Liver (tissue), 9 donors: ENCODE results near the gene APLN. TPM values are rescaled to one million over a fixed set of nuclear protein-coding genes. Genes with fewer than 3 reads are reported as not detected.

Experiments used
- DNase-seq: peaks from one replicate; pipeline ENCODE4 v3.0.0-alpha.2; 2017; ENCODE audit warnings: low spot score
- H3K27ac ChIP-seq, 2 donors: one replicate each; pipeline ENCODE4 v1.7.0; 2013; ENCODE audit warnings: inconsistent platforms in 2 of 2, low read length in 2 of 2, control low read depth in 1 of 2, low read depth in 1 of 2, mild to moderate bottlenecking in 1 of 2
- H3K27me3 ChIP-seq, 4 donors: one replicate each; pipeline versions ENCODE4 v1.6.1 to v1.7.0; 2013; ENCODE audit warnings: low read length in 3 of 4, inconsistent platforms in 1 of 4, mild to moderate bottlenecking in 1 of 4, moderate library complexity in 1 of 4; ENCODE audit not compliant: control insufficient read depth in 4 of 4, insufficient read depth in 4 of 4
- H3K36me3 ChIP-seq, 4 donors: one replicate each; pipeline versions ENCODE4 v1.6.1 to v1.7.0; 2013; ENCODE audit warnings: low read length in 3 of 4, mild to moderate bottlenecking in 3 of 4, low read depth in 1 of 4, moderate library complexity in 1 of 4; ENCODE audit not compliant: control insufficient read depth in 4 of 4, insufficient read depth in 3 of 4
- H3K4me1 ChIP-seq, 4 donors: one replicate each; pipeline versions ENCODE4 v1.6.1 to v1.7.0; 2013; ENCODE audit warnings: low read length in 3 of 4, mild to moderate bottlenecking in 3 of 4, moderate library complexity in 1 of 4; ENCODE audit not compliant: control insufficient read depth in 4 of 4, insufficient read depth in 4 of 4
- H3K4me3 ChIP-seq, 3 donors: one replicate each; pipeline versions ENCODE4 v1.6.1 to v1.7.0; 2013; ENCODE audit warnings: low read length in 3 of 3, control low read depth in 1 of 3, low read depth in 1 of 3, mild to moderate bottlenecking in 1 of 3
- H3K9ac ChIP-seq, 2 donors: one replicate each; pipeline ENCODE4 v1.7.0; 2013; ENCODE audit warnings: low read length in 2 of 2, mild to moderate bottlenecking in 2 of 2, moderate library complexity in 2 of 2, control low read depth in 1 of 2, low read depth in 1 of 2
- H3K9me3 ChIP-seq, 4 donors: one replicate each; pipeline versions ENCODE4 v1.6.1 to v1.7.0; 2013; ENCODE audit warnings: low read length in 3 of 4; ENCODE audit not compliant: control insufficient read depth in 4 of 4
- FOXA2 ChIP-seq: IDR thresholded peaks from 2 replicates; pipeline ENCODE4 v1.6.1; 2016; ENCODE audit warnings: antibody characterized with exemption
- GABPA ChIP-seq, 2 donors: IDR thresholded peaks in 1 of 2; conservative IDR thresholded peaks in 1 of 2; 2 replicates each; pipeline ENCODE4 v1.6.1; 2016; ENCODE audit warnings: antibody characterized with exemption in 2 of 2, mild to moderate bottlenecking in 1 of 2, moderate library complexity in 1 of 2
- HNF4A ChIP-seq, 2 donors: conservative IDR thresholded peaks; 2 replicates each; pipeline ENCODE4 v1.6.1; 2016; ENCODE audit warnings: antibody characterized with exemption in 2 of 2, mild to moderate bottlenecking in 2 of 2
- HNF4G ChIP-seq: IDR thresholded peaks from 2 replicates; pipeline ENCODE4 v1.6.1; 2016; ENCODE audit warnings: antibody characterized with exemption
- JUND ChIP-seq, 2 donors: IDR thresholded peaks; 2 replicates each; pipeline ENCODE4 v1.6.1; 2016; ENCODE audit warnings: antibody characterized with exemption in 2 of 2
- NR2F2 ChIP-seq: IDR thresholded peaks from 2 replicates; pipeline ENCODE4 v1.6.1; 2016; ENCODE audit warnings: antibody characterized with exemption
- RAD21 ChIP-seq, 2 donors: IDR thresholded peaks; 2 replicates each; pipeline ENCODE4 v1.6.1; 2016; ENCODE audit warnings: antibody characterized with exemption in 2 of 2, mild to moderate bottlenecking in 2 of 2
- RXRA ChIP-seq, 2 donors: IDR thresholded peaks; 2 replicates each; pipeline ENCODE4 v1.6.1; 2017 to 2018; ENCODE audit warnings: antibody characterized with exemption in 2 of 2, mild to moderate bottlenecking in 1 of 2
- SP1 ChIP-seq: IDR thresholded peaks from 2 replicates; pipeline ENCODE4 v1.6.1; 2018; ENCODE audit warnings: antibody characterized with exemption, mild to moderate bottlenecking
- YY1 ChIP-seq: IDR thresholded peaks from 2 replicates; pipeline ENCODE4 v1.6.1; 2016; ENCODE audit warnings: antibody characterized with exemption, mild to moderate bottlenecking
- WGBS: extraction: QIAGEN DNeasy Blood & Tissue Kit; methylation state at CpG from one replicate; pipeline ENCODE4 v1.1.7; 2013; 5-methylcytosine and 5-hydroxymethylcytosine counted together
- polyA plus RNA-seq, 2 donors: library from polyadenylated mRNA; stranded (reverse) in 1 of 2; unstranded in 1 of 2; fragments of 200-250 nt in 1 of 2; fragments of >200 nt in 1 of 2; fragmentation: Nextera tagmentation in 1 of 2; extraction: Ambion mirVana in 1 of 2; gene quantifications; one replicate each; pipeline versions ENCODE4 v1.2.1 to v1.2.3, GENCODE V29; 2013 to 2015
- total RNA-seq, 2 donors: library from RNA; depleted of rRNA; stranded (reverse); fragments of >200 nt; gene quantifications; one replicate each; pipeline ENCODE4 v1.2.3, GENCODE V29; 2014
- TF ChIP-seq, protein P1 (sequence below): IDR thresholded peaks from 2 replicates; pipeline ENCODE4 v1.6.1; 2016; ENCODE audit warnings: antibody characterized with exemption, mild to moderate bottlenecking
- TF ChIP-seq, protein P2 (sequence below): IDR thresholded peaks from 2 replicates; pipeline ENCODE4 v1.6.1; 2016; ENCODE audit warnings: antibody characterized with exemption
- TF ChIP-seq, protein P3 (sequence below): fragments of 150-350 bp; IDR thresholded peaks from 2 replicates; pipeline ENCODE4 v1.5.1; 2017; ENCODE audit warnings: improper control_type of control experiment, low read depth, low read length; ENCODE audit not compliant: missing input control
- donor health status: healthy.
- donor health status: healthy.
- donor health status: healthy.
- donor health status: healthy.
- donor health status: healthy.

The APLN gene
- total and polyA plus RNA-seq, 4 donors: 0.19 to 0.33 TPM; not detected in 2

DNA sequence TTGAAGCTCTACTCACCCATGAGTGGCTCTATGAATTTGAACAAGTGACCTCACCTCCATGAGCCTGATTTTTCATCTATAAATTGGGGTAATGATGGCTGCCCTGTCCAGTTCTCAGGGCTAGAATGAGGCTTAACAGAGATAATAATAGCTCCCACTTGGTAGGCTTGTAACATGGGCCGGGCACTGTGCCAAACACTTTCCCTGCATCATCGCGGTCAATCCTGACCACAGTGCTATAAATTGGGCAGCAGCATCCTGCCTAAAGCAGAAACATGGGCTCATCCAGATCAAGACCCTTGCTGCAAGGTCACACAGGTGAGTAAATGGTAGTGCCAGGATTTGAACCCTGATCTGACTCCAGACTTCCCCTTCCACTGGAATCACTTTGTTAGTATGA is 12.8 kb downstream of the APLN start:
- Histone ChIP-seq H3K36me3 (no peaks in the 10 kb centered on the region), H3K4me1 (peaks cover 0 to 5% (median 1%) of the 10 kb centered on the region in 4 donors), H3K27ac (no peak overlapping the region), H3K9me3 (peaks cover 0 to 8% (median 0%) of the 10 kb centered on the region in 4 donors), H3K27me3 (no peaks in the 10 kb centered on the region), H3K4me3 (no peak overlapping the region), H3K9ac (no peak overlapping the region)
- WGBS: 82% methylated on average over 3 of the region's 3 CpGs
- TF ChIP-seq FOXA2: no peak
- no peak for TF ChIP-seq JUND (IDR thresholded peaks at IDR 0.05)
- no peak for DNase-seq

DNA sequence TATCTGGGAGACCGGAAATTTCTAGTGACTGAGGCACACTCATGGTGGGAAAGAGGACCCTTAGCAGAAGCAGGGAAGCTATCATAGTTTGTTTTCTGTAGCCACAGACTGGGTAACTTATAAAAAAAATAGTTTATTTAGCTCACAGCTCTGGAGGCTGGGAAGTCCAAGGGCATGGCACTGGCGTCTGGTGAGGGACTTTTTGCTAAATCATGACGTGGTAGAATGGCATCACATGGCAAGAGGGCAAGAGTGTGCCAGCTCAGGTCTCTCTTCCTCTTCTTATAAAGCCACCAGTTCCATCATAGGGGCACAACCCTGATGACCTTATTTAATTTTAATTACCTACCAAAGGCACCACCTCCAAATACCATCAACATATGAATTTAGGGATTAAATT is 13.3 kb downstream of the APLN start:
- Histone ChIP-seq H3K9me3 (peaks cover 0 to 8% (median 0%) of the 10 kb centered on the region in 4 donors), H3K36me3 (no peaks in the 10 kb centered on the region), H3K4me1 (peaks cover 0 to 5% (median 1%) of the 10 kb centered on the region in 4 donors), H3K9ac (no peak overlapping the region), H3K4me3 (no peak overlapping the region), H3K27me3 (no peaks in the 10 kb centered on the region), H3K27ac (no peak overlapping the region)
- TF ChIP-seq SP1 (no peak), HNF4G (no peak), HNF4A (conservative IDR thresholded peaks at IDR 0.05) (no peak), RAD21 (IDR thresholded peaks at IDR 0.05) (no peak), GABPA (IDR thresholded peaks at IDR 0.05 in 1 of 2, conservative IDR thresholded peaks at IDR 0.05 in 1 of 2) (no peak), YY1 (no peak), FOXA2 (no peak), JUND (IDR thresholded peaks at IDR 0.05) (no peak)
- TF ChIP-seq, protein P1, sequence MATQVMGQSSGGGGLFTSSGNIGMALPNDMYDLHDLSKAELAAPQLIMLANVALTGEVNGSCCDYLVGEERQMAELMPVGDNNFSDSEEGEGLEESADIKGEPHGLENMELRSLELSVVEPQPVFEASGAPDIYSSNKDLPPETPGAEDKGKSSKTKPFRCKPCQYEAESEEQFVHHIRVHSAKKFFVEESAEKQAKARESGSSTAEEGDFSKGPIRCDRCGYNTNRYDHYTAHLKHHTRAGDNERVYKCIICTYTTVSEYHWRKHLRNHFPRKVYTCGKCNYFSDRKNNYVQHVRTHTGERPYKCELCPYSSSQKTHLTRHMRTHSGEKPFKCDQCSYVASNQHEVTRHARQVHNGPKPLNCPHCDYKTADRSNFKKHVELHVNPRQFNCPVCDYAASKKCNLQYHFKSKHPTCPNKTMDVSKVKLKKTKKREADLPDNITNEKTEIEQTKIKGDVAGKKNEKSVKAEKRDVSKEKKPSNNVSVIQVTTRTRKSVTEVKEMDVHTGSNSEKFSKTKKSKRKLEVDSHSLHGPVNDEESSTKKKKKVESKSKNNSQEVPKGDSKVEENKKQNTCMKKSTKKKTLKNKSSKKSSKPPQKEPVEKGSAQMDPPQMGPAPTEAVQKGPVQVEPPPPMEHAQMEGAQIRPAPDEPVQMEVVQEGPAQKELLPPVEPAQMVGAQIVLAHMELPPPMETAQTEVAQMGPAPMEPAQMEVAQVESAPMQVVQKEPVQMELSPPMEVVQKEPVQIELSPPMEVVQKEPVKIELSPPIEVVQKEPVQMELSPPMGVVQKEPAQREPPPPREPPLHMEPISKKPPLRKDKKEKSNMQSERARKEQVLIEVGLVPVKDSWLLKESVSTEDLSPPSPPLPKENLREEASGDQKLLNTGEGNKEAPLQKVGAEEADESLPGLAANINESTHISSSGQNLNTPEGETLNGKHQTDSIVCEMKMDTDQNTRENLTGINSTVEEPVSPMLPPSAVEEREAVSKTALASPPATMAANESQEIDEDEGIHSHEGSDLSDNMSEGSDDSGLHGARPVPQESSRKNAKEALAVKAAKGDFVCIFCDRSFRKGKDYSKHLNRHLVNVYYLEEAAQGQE: no peak
- TF ChIP-seq, protein P2, sequence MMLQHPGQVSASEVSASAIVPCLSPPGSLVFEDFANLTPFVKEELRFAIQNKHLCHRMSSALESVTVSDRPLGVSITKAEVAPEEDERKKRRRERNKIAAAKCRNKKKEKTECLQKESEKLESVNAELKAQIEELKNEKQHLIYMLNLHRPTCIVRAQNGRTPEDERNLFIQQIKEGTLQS: no peak
- TF ChIP-seq, protein P3, sequence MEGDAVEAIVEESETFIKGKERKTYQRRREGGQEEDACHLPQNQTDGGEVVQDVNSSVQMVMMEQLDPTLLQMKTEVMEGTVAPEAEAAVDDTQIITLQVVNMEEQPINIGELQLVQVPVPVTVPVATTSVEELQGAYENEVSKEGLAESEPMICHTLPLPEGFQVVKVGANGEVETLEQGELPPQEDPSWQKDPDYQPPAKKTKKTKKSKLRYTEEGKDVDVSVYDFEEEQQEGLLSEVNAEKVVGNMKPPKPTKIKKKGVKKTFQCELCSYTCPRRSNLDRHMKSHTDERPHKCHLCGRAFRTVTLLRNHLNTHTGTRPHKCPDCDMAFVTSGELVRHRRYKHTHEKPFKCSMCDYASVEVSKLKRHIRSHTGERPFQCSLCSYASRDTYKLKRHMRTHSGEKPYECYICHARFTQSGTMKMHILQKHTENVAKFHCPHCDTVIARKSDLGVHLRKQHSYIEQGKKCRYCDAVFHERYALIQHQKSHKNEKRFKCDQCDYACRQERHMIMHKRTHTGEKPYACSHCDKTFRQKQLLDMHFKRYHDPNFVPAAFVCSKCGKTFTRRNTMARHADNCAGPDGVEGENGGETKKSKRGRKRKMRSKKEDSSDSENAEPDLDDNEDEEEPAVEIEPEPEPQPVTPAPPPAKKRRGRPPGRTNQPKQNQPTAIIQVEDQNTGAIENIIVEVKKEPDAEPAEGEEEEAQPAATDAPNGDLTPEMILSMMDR: no peak
- no peak for DNase-seq
- 85% methylated on average over 3 of the region's 3 CpGs for WGBS

DNA sequence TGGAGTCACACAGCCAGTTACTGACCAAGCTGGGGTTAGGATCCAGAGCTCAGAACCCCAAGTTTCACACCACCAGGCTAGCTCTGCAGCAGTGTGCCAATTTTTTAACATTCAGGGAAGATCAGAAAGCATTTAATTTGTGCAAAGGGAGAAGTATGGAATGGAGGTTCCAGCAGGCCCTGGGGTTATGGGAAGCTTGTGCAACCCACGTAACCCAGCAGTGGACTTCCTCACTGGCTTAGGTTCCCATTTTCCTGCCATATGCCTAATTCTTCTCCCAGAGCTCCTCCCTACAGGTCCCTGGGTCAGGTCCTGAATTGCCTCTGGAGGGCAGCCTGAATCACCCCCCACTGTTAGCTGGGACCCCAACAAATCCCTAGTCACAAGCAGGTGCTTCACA is 14.0 kb downstream of the APLN start:
- Histone ChIP-seq H3K27me3 (no peaks in the 10 kb centered on the region), H3K9ac (no peak overlapping the region), H3K9me3 (peaks cover 0 to 8% (median 0%) of the 10 kb centered on the region in 4 donors), H3K36me3 (no peaks in the 10 kb centered on the region), H3K27ac (no peak overlapping the region), H3K4me1 (peaks cover 0 to 5% (median 1%) of the 10 kb centered on the region in 4 donors), H3K4me3 (no peak overlapping the region)
- TF ChIP-seq NR2F2 (no peak), HNF4G (no peak), RXRA (IDR thresholded peaks at IDR 0.05) (no peak)
- TF ChIP-seq, protein P3: no peak
- DNase-seq: no peak
- 77% methylated on average over 1 of the region's 1 CpG for WGBS
